Mesothelial cell of epicardium (in vitro differentiated cells): ENCODE data around the gene TRMT112. TPM values are rescaled to one million over a fixed set of nuclear protein-coding genes. Genes with fewer than 3 reads are reported as not detected.
A peak's percentile ranks its signal among the peaks of the same experiment; 100 is the strongest.

Source experiments
- DNase-seq, 2 experiments: peaks; one replicate each; pipeline ENCODE4 v3.0.0; 2021; ENCODE audit warnings: low spot score in 2 of 2; ENCODE audit not compliant: unreplicated experiment in 2 of 2
- H3K27ac Mint-ChIP-seq: 2 replicates; pipeline ENCODE4 v1.8.0; 2021; ENCODE audit warnings: mixed read lengths
- H3K27me3 Mint-ChIP-seq: 2 replicates; pipeline ENCODE4 v1.8.0; 2021; ENCODE audit warnings: low read depth, mixed read lengths
- H3K36me3 Mint-ChIP-seq: 2 replicates; pipeline ENCODE4 v1.8.0; 2021; ENCODE audit warnings: mixed read lengths
- H3K4me1 Mint-ChIP-seq: 2 replicates; pipeline ENCODE4 v1.8.0; 2021; ENCODE audit warnings: mixed read lengths
- H3K4me3 Mint-ChIP-seq: 2 replicates; pipeline ENCODE4 v1.8.0; 2021; ENCODE audit warnings: mild to moderate bottlenecking, moderate library complexity, mixed read lengths
- H3K9me3 Mint-ChIP-seq: 2 replicates; pipeline ENCODE4 v1.8.0; 2021; ENCODE audit warnings: mixed read lengths
- CTCF ChIP-seq: fragments of 200-600 bp; sonication (generic); IDR thresholded peaks from one replicate; pipeline ENCODE4 v1.5.0; 2021; ENCODE audit warnings: antibody characterized with exemption; ENCODE audit not compliant: unreplicated experiment
- total RNA-seq: library from RNA; stranded (reverse); gene quantifications from 3 replicates; pipeline ENCODE4 v1.2.1, GENCODE V29; 2021

Gene TRMT112
- total RNA-seq, result 178 to 201 TPM (median 184 TPM) in 3 replicates

- peak within 1 kb of the TSS; percentile 93 for H3K4me3 Mint-ChIP-seq
- peak; percentile 87 to 89 for DNase-seq
- H3K9me3 Mint-ChIP-seq, result no peaks in the 10 kb centered on the region
- H3K27me3 Mint-ChIP-seq, result no peaks in the 10 kb centered on the region
- peaks cover 33% of the 10 kb centered on the region for H3K4me1 Mint-ChIP-seq
- no peak for TF ChIP-seq CTCF
- H3K36me3 Mint-ChIP-seq, result peaks cover 8% of the 10 kb centered on the region
- peak within 1 kb of the TSS; percentile 100 for H3K27ac Mint-ChIP-seq
Observed at GRCh38 chr11:64317325-64317960, at the start of gene TRMT112. Gene TRMT112 (minus strand): TSS chr11:64317559. CDS start chr11:64317526, 33 bp downstream.

GRCh38 chr11:64366751-64367150, 49.4 kb upstream of the TRMT112 start:
- no peak for DNase-seq
- Mint-ChIP-seq H3K9me3 (no peaks in the 10 kb centered on the region), H3K4me1 (no peaks in the 10 kb centered on the region), H3K27me3 (no peaks in the 10 kb centered on the region), H3K36me3 (peaks cover 47% of the 10 kb centered on the region), H3K4me3 (no peak overlapping the region), H3K27ac (no peak overlapping the region)
- TF ChIP-seq CTCF, result no peak

GRCh38 chr11:64364911-64365310, 47.6 kb upstream of the TRMT112 start:
- Mint-ChIP-seq H3K27me3 (no peaks in the 10 kb centered on the region), H3K36me3 (peaks cover 44% of the 10 kb centered on the region), H3K4me1 (peaks cover 3% of the 10 kb centered on the region), H3K4me3 (no peak overlapping the region), H3K9me3 (no peaks in the 10 kb centered on the region), H3K27ac (no peak overlapping the region)
- TF ChIP-seq CTCF, result no peak
- DNase-seq, result no peak

GRCh38 chr11:64364435-64364834, 47.1 kb upstream of the TRMT112 start:
- H3K4me3 Mint-ChIP-seq, result no peak overlapping the region
- no peak overlapping the region for H3K27ac Mint-ChIP-seq
- no peaks in the 10 kb centered on the region for H3K27me3 Mint-ChIP-seq
- DNase-seq, result no peak
- peaks cover 8% of the 10 kb centered on the region for H3K4me1 Mint-ChIP-seq
- TF ChIP-seq CTCF, result no peak
- peaks cover 42% of the 10 kb centered on the region for H3K36me3 Mint-ChIP-seq
- no peaks in the 10 kb centered on the region for H3K9me3 Mint-ChIP-seq

- no peak for DNase-seq
- H3K36me3 Mint-ChIP-seq, result peaks cover 34% of the 10 kb centered on the region
- peaks cover 19% of the 10 kb centered on the region for H3K4me1 Mint-ChIP-seq
- no peak overlapping the region for H3K27ac Mint-ChIP-seq
- TF ChIP-seq CTCF, result no peak
- H3K4me3 Mint-ChIP-seq, result no peak overlapping the region
- H3K9me3 Mint-ChIP-seq, result no peaks in the 10 kb centered on the region
- H3K27me3 Mint-ChIP-seq, result no peaks in the 10 kb centered on the region
Observed at GRCh38 chr11:64362339-64362738, 45.0 kb upstream of the TRMT112 start.
